ENCODE data around the gene NARF.

The NARF gene

DNA sequence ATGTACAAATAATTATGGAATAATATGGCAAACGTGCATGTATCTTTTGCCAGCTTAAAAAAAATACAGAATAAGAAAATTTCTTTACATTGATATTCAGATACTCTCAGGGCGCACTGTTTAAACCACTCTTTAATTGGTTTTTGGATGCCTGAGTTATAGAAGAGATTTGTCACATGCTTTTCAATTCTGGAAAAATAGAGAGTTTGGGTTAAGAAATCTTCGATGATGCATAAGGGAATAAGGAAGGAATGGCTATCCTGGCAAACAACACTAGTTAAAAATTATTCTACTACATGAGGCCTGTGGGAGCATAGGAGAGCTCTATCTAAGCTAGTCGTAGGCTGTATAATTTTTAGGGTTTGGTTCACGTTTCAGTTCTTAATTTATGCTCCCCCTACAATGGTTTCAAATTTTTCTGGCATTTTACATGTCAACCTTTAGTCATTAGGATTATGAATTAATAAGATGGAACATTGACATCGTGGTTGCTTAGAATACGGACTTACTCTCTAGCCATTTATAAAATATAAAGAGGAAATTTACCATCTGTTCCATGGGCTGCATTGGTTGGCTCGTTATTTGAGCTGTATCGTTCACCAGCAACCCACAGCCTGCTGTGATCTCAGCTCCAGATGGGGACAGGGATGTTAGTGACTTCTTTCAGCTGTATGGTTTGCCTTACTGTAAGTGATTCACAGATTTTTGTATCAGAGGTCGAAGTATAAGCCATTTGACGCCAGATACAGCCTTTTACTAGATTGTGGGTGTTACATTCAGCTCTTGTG is 15.9 kb downstream of the NARF start:
- no peak for DNase-seq (ENCODE audit: low read depth)

DNA sequence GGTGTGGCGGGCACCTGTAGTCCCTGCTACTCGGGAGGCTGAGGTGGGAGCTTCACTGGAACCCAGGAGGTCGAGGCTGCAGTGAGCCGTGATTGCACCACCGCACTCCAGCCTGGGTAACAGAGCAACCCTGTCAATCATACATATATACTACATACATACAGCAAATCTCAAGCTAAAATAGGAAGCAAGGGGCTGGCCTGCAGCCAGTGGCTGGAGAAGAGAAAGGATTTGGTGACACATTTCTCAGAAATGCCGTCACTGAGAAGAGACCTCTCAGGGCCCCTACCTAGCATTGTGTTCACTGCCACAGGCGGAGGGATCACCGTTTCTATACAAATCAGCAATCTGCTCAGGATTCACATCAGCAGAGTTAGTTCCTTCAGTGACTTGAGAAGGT is 16.9 kb downstream of the NARF start:
- DNase-seq (ENCODE audit: low read depth), result peak; percentile 31

DNA sequence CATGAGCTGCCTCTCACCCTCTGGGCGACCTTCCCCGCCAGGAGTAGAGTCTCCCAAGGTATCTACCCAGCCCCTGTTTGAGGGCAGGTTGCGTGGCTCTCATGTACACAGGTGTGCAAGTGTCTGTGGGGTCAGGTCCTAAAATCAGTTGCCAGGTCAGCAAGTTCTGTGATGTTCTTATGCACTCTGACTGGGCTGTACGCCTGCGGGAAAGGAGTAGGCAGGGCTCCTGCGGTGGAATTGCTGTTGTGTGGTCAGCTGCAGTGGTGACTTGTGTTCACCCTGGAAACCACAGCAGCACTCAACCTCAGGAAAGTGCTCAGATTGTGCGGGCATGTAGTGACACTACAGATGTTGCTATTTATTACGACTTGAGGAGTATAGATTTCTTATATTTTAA is 19.4 kb downstream of the NARF start:
- no peak for DNase-seq (ENCODE audit: low read depth)

DNA sequence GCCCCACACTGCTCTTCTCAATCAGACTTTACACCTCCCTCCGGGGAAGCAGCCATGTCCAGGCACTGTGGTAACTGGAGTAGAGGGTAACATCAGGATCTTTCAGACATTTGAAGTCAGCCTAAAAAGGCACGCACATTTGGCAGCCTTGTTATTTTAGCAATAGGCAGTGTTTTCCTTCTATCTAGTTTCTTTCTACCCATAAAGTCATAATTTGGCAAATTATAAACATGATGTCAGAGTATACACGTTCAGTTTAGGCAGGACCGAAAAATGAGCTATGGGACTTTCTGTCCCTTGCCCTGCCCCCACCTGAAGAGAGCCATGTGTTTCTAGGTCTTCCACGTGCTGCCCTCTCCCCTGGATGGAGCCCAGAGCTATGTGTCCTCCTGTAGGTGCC is 21.1 kb downstream of the NARF start:
- no peak for DNase-seq (ENCODE audit: low read depth)

DNA sequence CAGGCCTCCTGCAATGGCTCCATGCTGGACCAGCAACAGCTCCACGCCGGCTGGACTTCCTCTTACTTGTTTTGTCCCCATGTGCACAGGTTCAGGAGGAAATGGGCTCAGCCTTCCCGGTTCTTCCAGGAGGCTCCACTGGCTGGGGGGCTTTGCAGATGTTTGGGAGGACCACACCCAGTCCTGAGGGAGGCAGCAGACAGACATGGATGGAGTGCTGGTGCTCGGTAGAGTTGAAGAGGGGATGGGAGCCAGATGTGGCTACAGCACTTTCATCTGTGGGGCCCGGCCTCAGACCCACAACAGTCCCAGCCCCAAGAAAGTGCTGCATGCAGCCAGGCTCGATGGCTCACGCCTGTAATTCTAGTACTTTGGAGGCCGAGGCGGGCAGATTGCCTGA is 21.8 kb downstream of the NARF start:
- DNase-seq (ENCODE audit: low read depth), result no peak

DNA sequence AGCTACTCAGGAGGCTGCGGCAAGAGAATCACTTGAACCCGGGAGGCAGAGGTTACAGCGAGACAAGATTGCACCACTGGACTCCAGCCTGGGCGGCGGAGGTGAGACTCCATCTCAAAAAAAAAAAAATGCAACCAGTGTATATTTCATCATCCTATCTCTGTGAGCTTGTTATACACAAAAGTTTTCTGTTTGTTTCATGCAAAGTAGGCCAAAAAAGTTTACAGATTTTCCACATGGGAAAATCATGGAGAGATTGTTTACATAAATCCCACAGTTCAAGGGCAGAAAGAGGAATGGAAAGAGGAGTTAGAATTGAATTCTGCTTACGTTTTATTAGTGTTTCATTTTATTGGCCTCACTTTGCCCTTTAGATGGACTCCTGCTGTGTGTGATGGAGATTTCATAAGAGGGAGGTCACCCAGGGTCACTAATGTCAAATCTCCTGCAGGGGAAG is 24.7 kb downstream of the NARF start:
- DNase-seq (ENCODE audit: low read depth), result no peak

DNA sequence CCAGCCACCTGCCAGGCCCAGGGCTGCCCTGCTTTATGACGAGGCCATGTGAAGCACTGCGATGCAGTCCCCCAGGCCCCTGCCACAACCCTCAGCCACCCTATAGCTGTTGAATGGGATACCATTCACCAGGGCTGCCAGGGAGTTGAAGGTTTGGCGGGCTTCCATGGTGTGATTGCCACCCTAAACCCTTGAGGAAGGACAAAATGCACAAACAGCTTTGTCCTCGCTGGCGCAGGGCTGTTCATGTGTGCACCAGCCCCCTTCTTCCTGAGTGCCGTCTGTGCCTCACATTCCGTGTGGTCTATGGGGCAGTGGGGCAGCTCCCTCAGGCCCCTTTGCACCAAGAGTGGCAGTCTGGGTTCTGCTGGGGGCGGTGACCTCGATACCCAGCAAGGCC is 25.3 kb downstream of the NARF start:
- DNase-seq (ENCODE audit: low read depth), result no peak

DNA sequence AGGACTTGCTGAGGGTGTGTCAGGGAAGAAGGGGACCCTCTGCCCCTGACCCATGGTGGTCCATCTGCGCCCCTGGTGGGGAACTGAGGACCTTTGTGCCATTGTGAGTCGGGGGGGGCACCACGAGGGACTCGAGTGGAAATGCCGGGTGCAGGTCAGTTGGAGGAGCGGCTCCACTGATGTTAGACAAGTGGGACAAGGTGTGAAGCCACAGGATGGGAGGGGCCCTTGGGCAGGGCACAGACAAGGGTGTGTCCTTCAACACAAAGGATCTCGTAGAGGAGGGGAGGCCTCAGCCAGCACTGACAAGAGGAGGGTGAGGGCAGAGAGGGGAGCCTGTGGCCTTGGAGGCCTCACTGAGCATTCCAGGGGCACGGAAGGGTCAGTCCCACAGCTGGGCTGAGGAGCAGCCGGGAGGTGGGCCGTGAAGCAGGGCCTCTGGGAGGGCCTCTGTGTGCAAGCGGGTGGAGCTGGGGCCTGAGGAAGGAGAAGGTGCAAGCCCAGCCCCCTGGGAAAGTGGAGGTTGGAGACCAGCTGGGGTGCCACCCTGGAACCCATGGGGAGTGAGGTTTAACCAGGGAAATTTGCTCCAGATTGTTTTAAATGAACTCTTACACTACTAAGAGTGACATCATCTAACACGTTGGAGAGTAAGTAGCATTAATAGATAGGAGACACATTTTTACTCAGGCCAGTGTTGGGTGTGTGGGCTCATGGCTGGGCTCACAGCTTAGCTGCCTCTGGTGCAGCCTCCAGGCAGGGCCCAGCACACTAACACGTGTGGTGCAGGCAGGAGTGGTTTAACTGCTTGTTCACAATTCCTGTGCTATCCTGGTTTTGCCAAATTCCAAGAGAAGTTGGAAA is 27.9 kb downstream of the NARF start:
- DNase-seq (ENCODE audit: low read depth), result no peak

DNA sequence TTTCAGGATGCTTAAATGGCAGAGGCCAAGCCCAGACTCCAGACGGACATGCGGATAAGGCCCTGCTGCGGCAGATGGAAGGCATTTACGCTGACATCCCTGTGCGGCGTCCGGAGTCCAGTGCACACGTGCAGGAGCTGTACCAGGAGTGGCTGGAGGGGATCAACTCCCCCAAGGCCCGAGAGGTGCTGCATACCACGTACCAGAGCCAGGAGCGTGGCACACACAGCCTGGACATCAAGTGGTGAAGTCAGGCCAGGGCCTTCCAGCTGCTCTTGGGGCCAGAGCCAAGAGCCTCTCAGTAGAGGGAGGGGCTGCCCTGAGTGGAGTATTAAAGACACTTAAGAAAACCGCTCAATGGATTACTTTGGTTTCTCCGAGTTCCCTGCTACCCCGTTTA is 29.4 kb downstream of the NARF start:
- no peak for DNase-seq (ENCODE audit: low read depth)

DNA sequence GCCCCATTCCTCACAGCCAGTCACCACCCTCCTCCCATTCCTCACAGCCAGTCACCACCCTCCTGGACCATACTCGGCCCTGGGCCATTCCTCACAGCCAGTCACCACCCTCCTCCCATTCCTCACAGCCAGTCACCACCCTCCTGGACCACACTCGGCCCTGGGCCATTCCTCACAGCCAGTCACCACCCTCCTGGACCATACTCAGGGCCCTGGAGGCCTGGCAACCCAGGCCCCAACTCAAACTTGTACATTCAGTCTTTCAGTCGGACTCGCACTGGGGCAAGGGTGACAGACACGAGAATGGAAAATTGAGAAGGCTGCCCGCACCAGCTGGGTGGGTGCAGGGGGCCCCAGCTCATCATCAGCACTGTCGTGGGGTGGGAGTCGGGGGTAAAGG is 30.6 kb downstream of the NARF start:
- peak; percentile 69 for DNase-seq (ENCODE audit: low read depth)

DNA sequence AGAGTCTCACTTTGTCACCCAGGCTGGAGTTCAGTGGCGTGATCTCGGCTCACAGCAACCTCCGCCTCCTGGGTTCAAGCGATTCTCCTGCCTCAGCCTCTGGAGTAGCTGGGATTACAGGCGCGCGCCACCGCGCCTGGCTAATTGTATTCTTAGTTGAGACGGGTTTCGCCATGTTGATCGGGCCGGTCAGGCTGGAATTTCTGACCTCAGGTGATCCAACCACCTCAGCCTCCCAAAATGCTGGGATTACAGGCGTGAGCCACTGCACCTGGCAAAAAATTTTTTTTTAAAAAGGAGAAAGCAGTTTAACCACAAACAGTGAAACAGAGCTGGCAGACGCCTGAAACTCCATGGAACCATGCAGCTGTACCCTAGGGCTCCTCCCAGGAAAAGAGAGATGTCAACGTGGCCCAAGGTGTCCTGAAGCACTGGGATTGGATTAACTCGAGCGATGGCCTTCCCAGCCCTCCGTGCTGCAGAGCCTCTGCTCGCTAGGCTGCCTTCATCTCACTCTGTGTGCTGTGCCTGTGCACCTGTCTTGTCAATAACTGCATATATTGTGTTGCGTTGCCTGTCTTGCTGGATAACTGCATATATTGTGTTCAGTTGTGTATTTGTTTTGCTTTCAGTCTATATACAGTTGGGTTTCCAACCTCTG is 31.4 kb downstream of the NARF start:
- no peak for DNase-seq (ENCODE audit: low read depth)

DNA sequence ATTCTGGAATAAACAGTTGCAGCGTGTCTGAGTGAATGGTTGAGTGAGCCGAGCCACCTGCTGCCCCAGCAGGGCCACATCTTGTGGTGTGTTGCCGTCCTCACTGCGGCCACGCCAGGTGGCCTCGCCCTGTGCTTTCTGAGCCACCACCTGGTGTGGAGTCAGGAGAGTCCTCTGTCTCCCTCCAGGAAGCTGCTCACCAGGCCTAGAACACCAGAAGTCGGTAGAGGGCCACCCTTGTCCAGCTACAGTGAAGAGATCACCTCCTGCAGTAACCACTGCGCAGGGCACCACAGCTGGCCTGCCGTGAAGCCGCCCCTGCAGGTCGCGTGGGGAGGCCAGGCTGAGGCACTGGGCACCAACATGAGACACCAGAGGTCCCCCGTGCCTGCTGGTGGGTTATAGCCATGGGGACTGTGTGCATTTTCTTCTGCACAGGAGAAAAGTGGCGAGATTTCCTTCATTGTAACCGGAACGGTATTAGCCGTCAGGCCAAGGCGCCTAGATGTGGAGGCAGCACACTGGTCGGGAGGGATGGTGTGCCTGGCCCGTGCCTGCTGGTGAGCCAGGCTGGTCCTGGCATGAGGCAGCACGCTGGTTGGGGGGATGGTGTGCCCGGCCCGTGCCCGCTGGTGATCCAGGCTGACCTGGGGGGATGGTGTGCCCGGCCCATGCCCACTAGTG is 32.1 kb downstream of the NARF start:
- DNase-seq (ENCODE audit: low read depth), result no peak

DNA sequence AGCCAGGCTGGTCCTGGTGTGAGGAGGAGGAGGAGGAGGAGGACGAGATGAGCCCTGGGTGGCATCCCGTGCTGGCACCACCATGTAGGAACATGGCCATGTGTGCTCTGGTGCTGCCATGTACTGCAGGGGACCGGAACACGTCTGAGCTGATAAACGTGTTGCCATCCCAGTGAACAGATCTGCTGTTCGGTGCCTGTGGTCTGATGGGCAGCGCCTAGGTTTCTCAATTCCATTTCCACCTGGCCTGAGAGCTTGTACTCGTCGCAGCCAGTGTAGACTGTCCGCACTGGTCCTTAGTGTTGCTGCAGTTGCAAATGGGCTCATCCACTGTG is 32.6 kb downstream of the NARF start:
- DNase-seq (ENCODE audit: low read depth), result no peak

DNA sequence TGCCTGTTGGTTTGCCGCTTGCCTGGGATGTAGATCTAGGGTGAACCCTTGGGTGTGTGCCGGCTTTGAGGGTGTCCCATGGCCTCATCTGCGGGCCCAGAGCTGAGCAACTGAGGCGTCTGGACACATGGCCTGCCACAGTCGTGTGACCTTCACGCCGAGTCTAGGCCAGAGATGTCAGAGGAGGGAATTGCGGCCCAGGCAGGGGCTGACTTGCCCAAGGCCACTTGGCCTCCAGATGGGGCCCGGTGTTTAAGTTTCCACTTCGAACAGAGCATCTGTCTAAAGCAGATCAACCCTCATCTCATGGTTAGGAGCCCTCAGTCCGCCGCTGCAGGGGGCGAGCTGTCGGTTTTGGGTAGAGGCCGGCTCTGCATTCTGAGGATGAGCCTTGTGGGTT is 33.0 kb downstream of the NARF start:
- DNase-seq (ENCODE audit: low read depth), result no peak

DNA sequence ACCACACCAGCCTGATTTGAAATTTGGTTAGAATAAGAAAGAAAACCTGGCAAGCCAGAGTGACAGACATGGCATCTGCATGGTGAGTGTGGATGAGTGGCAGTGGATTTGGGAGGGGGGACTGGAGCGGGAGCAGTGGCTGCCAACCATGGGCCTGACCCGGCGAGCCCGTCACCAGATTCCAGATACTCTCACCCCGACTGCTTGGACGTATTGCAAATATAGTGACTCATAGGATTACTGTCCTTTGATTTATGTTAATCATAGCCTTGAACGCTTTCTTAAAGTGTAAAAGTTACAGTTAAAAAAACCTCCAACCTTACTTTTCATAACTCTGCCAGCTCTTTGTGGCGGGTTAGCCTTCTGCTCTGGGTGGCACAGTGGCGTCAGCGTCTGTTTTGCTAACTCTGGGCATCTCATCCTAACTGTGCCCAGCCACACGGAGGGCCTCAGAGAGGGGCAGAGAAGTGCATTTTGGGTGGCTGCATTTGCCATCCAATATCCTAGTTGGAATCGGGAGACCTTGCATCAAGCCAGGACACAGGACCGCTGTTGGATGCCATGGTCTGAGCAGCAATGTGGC is 34.2 kb downstream of the NARF start:
- peak; percentile 89 for DNase-seq (ENCODE audit: low read depth)

DNA sequence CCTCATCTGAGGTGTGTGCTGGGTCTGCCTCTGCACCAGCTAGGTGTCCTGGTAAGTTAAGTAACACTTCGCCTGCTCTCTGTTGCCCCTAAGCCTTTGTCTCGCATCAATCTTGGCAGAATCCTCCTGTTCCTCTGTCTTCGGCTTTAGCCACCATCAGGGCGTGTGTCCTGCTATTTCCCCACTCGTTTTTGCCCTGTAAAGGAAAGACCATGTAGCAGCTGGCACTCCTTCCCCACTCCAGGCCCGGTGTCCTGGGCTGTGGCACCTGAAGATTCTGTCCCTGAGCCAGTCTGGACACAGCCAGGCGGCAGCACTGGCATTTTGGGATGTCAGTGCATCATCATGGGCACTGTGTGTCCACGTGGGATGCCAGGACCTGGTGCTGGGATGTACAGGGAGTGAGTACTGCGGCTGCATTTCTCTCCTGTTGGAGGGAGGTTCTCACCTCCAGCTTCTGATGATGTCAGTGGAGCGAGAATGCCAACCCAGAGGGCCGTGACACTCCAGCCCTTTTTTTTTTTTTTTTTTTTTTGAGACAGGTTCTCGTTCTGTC is 34.8 kb downstream of the NARF start:
- peak; percentile 57 for DNase-seq (ENCODE audit: low read depth)

DNA sequence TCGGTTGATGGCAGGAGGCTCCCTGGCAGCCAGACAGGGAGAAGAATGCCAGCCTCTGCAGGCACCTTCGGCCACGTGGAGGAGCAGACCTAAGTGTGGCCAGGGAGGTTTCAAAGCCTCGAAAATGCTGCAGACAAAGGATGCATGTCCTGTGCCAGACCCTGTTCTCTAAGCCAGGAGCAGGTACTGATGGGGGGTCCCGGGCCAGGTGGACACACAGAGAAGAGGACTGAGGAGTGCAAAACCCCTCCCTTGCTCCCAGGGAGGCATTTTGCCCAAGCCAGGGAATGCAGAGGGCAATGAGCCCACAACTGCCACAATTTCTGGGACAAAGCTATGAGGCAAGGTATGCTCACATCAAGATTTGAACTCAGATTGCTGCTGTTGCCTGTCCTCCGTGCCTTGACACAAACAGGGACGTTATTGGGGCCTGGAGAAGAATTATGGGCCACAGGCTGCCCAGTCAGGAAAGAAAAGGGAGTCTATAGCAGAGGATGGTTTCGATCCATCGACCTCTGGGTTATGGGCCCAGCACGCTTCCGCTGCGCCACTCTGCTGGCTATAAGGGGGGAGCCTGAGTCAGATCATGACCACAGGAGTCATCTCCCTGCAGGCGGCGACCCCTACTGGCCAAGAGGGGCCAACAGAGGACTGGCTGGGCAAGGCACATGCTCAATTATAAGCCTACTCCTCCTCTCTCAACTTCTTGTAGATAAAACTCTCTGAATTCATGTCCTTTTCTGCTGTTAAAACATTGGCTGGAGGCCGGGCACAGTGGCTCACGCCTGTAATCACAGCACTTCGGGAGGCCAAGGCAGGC is 35.9 kb downstream of the NARF start:
- DNase-seq (ENCODE audit: low read depth), result peak; percentile 99

DNA sequence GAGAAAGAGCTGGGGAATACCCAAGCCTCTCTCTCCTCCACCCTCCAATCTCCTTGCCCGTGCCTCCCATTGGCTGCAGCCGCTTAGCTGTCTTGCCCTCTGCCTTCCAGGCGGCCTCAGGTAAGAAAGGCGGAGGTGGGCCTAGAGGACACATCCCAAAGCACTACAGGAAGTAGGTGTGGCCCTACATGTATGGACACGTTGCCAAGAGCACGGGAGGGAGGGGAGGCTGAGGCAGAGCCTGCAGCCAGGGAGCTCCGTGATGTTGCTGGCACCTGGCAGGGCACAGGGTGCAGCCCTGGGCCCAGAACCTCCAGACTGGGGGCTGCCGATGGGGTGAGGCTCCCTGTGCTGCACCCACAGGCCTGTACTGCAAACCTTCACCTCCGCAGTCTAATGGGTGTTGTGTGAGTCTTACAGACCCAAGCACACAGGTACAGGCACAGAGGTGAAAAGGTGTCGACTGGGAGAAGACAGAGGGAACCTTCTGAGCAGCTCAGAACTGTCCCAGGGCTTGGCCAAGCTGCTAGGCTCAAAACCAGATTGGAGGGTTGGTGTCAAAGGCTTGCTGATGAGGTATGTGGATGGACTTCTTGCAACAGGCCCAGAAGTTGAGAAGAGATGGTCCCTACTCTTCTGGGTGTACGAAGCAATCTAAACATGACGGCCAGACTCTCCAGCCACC is 37.4 kb downstream of the NARF start:
- DNase-seq (ENCODE audit: low read depth), result peak; percentile 8

DNA sequence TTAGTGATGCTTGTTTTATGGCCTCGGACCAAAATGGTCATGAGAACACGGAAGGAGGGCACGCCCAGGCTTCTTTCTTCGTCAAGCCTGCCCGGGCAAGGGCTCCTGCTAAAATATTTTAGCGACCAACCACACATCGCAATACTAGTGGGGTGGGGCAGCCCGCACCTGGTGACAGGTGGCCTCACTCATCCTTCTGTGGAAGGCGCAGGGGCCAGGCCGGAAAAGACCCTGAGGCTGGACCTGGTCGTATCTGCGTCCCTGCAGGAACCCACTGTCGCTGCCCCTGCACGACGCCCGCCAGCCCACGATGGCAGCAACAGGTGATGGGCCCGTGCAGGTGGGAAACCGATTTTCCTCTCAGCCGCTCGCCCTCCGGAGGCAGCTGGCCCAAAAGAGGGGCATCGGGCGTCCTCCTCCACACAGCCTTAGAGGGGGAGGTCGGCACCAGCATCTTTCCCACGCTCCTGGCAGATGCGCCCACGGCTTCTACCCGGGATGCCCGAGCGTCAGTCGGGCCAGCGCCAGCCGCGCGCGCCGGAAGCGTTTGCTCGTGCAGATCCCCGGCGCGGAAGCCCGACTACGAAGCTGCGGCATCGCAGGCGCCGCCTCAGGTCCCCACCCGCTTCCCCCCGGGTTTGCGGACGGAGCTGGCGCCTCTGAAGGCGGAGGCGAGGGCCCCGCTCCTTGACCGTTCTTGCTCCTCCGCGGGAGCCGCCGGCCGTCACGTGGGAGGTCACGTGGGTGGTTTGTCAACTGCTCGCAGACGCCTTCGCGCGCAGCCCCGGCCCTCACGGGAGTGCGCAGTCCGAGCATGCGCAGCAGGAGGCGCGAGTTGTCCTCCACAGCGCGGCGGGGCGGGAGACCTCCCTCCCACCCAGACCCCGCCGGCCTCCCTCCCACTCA is 38.2 kb downstream of the NARF start:
- peak; percentile 97 for DNase-seq (ENCODE audit: low read depth)

Data from ELR (cell line).